WTC11 (cell line): Measurements from ENCODE around the gene COG2.

Source experiments
- TEAD4 ChIP-seq: sonication (generic); formaldehyde crosslinking; IDR thresholded peaks from 2 replicates; pipeline ENCODE4 v1.8.0; 2022; ENCODE audit warnings: mild to moderate bottlenecking, missing genetic modification reagents
- TF ChIP-seq, protein P1 (sequence below): sonication (generic); formaldehyde crosslinking; IDR thresholded peaks from 2 replicates; pipeline ENCODE4 v1.8.1; 2023; ENCODE audit warnings: mild to moderate bottlenecking, missing genetic modification reagents, moderate library complexity
- TF ChIP-seq, protein P2 (sequence below): fragments of 200-600 bp; IDR thresholded peaks from 2 replicates; pipeline ENCODE4 v1.8.0; 2022; ENCODE audit warnings: antibody characterized with exemption
- TF ChIP-seq, protein P3 (sequence below): sonication (generic); formaldehyde crosslinking; IDR thresholded peaks from 2 replicates; pipeline ENCODE4 v1.8.0; 2022; ENCODE audit warnings: mild to moderate bottlenecking, missing genetic modification reagents

DNA sequence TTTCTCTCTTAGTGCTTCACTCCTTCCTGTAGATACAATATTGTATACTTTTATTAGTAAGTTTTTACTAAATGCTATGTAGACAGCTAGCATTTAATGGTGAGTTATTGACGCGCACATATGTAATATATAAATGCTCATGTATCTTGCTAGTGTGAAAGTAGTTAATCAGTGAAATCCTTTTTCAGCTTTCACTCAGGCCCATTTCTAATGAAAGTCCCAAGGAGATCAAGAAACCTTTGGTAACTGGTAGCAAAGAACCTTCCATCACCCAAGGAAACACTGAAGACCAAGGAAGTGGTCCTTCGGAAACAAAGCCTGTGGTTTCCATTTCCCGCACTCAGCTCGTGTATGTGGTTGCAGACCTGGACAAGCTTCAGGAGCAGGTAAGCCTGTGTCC is 44.5 kb downstream of the COG2 start:
- TF ChIP-seq, protein P1, sequence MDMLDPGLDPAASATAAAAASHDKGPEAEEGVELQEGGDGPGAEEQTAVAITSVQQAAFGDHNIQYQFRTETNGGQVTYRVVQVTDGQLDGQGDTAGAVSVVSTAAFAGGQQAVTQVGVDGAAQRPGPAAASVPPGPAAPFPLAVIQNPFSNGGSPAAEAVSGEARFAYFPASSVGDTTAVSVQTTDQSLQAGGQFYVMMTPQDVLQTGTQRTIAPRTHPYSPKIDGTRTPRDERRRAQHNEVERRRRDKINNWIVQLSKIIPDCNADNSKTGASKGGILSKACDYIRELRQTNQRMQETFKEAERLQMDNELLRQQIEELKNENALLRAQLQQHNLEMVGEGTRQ (CRISPR knock-in tag), result no peak
- TF ChIP-seq, protein P2, sequence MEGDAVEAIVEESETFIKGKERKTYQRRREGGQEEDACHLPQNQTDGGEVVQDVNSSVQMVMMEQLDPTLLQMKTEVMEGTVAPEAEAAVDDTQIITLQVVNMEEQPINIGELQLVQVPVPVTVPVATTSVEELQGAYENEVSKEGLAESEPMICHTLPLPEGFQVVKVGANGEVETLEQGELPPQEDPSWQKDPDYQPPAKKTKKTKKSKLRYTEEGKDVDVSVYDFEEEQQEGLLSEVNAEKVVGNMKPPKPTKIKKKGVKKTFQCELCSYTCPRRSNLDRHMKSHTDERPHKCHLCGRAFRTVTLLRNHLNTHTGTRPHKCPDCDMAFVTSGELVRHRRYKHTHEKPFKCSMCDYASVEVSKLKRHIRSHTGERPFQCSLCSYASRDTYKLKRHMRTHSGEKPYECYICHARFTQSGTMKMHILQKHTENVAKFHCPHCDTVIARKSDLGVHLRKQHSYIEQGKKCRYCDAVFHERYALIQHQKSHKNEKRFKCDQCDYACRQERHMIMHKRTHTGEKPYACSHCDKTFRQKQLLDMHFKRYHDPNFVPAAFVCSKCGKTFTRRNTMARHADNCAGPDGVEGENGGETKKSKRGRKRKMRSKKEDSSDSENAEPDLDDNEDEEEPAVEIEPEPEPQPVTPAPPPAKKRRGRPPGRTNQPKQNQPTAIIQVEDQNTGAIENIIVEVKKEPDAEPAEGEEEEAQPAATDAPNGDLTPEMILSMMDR, result no peak
- TF ChIP-seq, protein P3, sequence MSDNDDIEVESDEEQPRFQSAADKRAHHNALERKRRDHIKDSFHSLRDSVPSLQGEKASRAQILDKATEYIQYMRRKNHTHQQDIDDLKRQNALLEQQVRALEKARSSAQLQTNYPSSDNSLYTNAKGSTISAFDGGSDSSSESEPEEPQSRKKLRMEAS, result no peak
- TF ChIP-seq TEAD4, result no peak
